KMS-11 (cell line): ENCODE results near the gene TNIP3.
A peak's percentile ranks its signal among the peaks of the same experiment; 100 is the strongest.
"Not testable (repeated sequence)": the region's sequence is repeated elsewhere in the genome, so short reads cannot be mapped to it uniquely, and the experiment has no call there.

Experiments used
- H2AFZ ChIP-seq: fragments of 200-600 bp; sonication (generic); 2 replicates; pipeline ENCODE4 v1.6.1; 2016; ENCODE audit warnings: antibody characterized with exemption, mixed run types, low read depth
- H3K27ac ChIP-seq: fragments of 200-600 bp; sonication (generic); 2 replicates; pipeline ENCODE4 v1.6.1; 2016; ENCODE audit warnings: mild to moderate bottlenecking, mixed run types
- H3K27me3 ChIP-seq: fragments of 200-600 bp; sonication (generic); 2 replicates; pipeline ENCODE4 v1.6.1; 2017; ENCODE audit warnings: mild to moderate bottlenecking, low read depth, mixed run types, moderate library complexity; ENCODE audit not compliant: insufficient read depth
- H3K36me3 ChIP-seq: fragments of 200-600 bp; sonication (generic); 2 replicates; pipeline ENCODE4 v1.6.1; 2017; ENCODE audit warnings: mild to moderate bottlenecking, mixed run types; ENCODE audit not compliant: insufficient read depth
- H3K4me1 ChIP-seq: fragments of 200-600 bp; sonication (generic); 2 replicates; pipeline ENCODE4 v1.6.1; 2016; ENCODE audit warnings: mild to moderate bottlenecking, low read depth, mixed run types; ENCODE audit not compliant: poor library complexity, severe bottlenecking
- H3K4me2 ChIP-seq: fragments of 200-600 bp; sonication (generic); 2 replicates; pipeline ENCODE4 v1.7.0; 2016; ENCODE audit warnings: mild to moderate bottlenecking, mixed run types
- H3K4me3 ChIP-seq: fragments of 200-600 bp; sonication (generic); IDR thresholded peaks from 2 replicates; pipeline ENCODE4 v1.6.1; 2017; ENCODE audit warnings: low read depth, low read length, mixed read lengths; ENCODE audit not compliant: insufficient read depth
- H3K79me2 ChIP-seq: fragments of 200-600 bp; sonication (generic); 2 replicates; pipeline ENCODE4 v1.6.1; 2016; ENCODE audit warnings: low read depth, mixed run types; ENCODE audit not compliant: insufficient read depth
- H3K9ac ChIP-seq: fragments of 200-600 bp; sonication (generic); 2 replicates; pipeline ENCODE4 v1.6.1; 2016; ENCODE audit warnings: mild to moderate bottlenecking, mixed run types
- H4K20me1 ChIP-seq: fragments of 200-600 bp; sonication (generic); 2 replicates; pipeline ENCODE4 v1.6.1; 2016; ENCODE audit warnings: mild to moderate bottlenecking, mixed run types; ENCODE audit not compliant: insufficient read depth
- TF ChIP-seq, protein P1 (sequence below): fragments of 200-600 bp; sonication (generic); conservative IDR thresholded peaks from 2 replicates; pipeline ENCODE4 v1.6.1; 2017; ENCODE audit warnings: low read depth, mild to moderate bottlenecking, antibody characterized with exemption, low read length, moderate library complexity, mixed read lengths

TNIP3 gene

DNA sequence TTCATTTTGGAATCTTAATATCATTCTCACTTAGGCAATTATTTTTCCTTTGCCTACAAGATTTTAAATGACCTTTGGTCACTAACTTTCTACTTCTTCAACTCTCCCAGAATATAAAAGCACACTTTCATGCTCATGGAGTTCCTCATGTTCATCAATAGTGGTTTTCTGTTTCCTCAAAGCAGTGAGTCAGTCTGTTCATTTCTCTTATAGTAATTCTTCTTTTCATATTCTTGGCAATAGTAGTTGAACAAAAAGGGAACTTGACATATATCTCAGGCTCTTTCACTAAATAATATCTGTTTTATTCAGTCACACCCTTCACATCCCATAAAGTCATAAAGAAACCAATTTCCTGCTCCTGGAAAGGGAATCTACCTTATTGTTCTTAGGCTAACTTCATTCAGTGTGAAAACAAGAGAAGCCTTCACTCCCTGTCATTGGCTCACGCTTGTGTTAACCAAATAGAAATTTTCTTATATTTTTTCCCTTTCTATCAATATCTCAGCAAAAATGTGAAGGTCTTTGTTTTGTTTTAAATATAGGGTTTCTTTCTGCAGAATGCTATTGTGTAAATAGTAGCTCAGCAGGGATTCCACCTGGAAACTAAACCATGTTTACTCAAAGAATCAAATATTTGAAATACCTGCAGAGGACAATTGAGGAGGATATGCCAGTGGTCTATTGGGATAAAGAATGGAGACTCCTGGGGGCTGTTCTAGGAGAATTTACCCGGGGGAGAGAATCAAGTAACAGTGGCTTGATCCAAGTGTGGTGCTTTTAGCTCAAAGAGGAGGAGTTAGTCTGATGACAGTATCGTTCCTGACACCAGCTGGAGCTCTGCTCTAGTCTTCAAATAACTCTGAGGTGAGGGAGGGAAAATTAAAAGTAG is 13.4 kb upstream of the TNIP3 start:
- Histone ChIP-seq H3K4me1 (no peaks in the 10 kb centered on the region), H3K9ac (no peak overlapping the region), H3K27me3 (no peaks in the 10 kb centered on the region), H3K4me3 (no peak overlapping the region), H3K79me2 (no peaks in the 10 kb centered on the region), H3K36me3 (no peaks in the 10 kb centered on the region), H3K4me2 (no peak overlapping the region), H4K20me1 (no peaks in the 10 kb centered on the region), H2AFZ (no peak overlapping the region), H3K27ac (no peak overlapping the region)
- TF ChIP-seq, protein P1, sequence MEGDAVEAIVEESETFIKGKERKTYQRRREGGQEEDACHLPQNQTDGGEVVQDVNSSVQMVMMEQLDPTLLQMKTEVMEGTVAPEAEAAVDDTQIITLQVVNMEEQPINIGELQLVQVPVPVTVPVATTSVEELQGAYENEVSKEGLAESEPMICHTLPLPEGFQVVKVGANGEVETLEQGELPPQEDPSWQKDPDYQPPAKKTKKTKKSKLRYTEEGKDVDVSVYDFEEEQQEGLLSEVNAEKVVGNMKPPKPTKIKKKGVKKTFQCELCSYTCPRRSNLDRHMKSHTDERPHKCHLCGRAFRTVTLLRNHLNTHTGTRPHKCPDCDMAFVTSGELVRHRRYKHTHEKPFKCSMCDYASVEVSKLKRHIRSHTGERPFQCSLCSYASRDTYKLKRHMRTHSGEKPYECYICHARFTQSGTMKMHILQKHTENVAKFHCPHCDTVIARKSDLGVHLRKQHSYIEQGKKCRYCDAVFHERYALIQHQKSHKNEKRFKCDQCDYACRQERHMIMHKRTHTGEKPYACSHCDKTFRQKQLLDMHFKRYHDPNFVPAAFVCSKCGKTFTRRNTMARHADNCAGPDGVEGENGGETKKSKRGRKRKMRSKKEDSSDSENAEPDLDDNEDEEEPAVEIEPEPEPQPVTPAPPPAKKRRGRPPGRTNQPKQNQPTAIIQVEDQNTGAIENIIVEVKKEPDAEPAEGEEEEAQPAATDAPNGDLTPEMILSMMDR = no peak

DNA sequence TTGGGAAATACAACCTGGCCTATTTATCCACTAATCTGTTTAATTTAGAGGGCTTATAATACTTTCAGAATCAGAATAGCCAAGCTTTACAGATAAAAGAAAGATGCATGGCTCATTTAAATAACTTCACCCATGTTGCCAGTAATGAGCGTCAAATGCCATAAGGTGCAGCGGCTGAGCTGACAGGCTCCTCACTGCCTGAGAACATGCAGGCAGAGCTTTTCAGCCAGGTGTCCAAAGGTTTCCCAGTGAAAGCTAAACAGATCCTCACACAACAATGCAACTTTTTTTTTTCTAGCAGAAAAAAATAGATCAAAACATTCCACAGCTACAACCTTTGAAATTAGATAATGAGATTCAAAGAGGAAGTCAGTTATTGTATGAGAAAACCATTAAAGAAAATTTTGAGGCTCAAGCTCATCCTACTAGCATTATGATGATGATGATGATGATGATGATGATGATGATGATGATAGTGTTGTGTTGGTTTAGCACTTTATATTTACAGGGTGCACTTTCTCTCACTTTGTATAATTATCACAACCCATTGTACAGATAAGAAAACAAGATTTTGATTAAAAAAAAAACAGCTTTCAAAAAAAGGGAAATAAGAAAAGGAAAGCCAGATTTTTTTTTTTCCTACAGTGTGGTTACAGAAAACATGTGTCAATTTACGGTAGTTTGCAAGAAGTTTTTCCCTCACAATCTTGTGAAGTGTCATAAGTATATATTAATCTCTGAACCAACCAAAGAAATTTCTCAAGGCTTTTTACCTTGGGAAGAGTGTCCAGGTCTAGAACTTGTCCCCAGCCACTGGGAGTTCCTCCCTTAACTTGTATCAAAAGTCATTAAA is 12.2 kb upstream of the TNIP3 start:
- no peaks in the 10 kb centered on the region for H3K79me2 ChIP-seq
- no peak overlapping the region for H3K4me2 ChIP-seq
- no peaks in the 10 kb centered on the region for H3K27me3 ChIP-seq
- no peaks in the 10 kb centered on the region for H4K20me1 ChIP-seq
- peaks cover 8% of the 10 kb centered on the region for H3K4me1 ChIP-seq
- no peak overlapping the region for H3K4me3 ChIP-seq
- TF ChIP-seq, protein P1 = no peak
- H3K9ac ChIP-seq = no peak overlapping the region
- H3K27ac ChIP-seq = no peak overlapping the region
- no peaks in the 10 kb centered on the region for H3K36me3 ChIP-seq
- no peak overlapping the region for H2AFZ ChIP-seq

DNA sequence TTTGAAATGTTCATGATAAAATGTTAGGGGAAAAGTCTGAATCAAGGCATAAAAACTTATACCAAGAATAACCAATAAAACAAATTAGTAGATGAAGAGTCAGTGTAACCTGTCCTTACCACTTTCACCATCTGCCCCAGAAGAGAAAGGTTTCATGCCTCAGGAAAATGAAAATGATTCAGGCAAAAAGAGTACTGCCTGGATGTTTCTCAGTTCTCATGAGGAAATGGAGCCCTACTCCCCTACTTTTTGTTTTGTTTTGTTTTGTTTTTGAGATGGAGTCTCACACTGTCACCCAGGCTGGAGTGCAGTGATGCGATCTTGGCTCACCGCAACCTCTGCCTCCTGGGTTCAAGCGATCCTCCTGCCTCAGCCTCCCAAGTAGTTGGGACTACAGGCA is 7.4 kb upstream of the TNIP3 start:
- not testable (repeated sequence) for H3K36me3 ChIP-seq, H2AFZ ChIP-seq, H3K9ac ChIP-seq, H3K4me3 ChIP-seq, H3K27me3 ChIP-seq, H4K20me1 ChIP-seq, H3K27ac ChIP-seq, H3K79me2 ChIP-seq, H3K4me2 ChIP-seq
- H3K4me1 ChIP-seq = peaks cover 49% of the 10 kb centered on the region

DNA sequence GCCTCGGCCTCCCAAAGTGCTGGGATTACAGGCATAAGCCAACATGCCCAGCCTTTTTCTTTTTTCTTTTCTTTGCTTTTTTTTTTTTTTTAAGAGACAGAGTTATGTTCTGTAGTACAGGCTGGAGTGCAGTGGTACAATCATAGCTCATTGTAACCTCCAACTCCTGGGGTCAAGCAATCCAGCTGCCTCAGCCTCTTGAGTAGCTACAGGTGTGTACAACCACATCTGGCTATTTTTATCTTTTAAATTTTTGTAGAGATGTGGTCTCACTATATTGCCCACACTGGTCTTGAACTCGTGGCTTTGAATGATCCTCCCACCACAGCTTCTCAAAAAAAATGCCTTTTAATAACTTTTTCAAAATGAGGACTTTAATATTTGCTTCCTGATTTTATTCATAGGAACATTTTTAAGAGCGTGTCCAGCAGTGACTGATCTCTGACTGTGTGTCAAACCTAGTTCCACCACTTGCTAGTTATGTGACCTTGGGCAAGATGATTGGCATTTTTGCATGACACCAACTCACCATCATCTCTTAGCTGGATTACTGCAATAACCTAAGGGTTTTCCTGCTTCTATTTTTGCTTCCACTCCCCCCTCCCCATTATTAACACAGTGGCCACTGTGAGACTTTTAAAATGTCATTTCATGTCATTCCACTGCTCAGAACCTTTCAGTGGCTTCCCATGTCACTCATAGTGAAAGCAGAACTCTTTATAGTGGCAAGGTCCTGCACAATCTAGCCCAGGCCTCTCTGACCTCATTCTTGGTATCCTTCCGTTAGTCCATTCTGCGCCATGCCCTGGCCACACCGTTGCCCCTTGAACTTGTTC is 4.5 kb upstream of the TNIP3 start:
- peak overlapping the region; percentile 16; the same call in 1 of the 2 replicates for H3K27ac ChIP-seq
- TF ChIP-seq, protein P1 = no peak
- H3K27me3 ChIP-seq = no peaks in the 10 kb centered on the region
- H3K36me3 ChIP-seq = no peaks in the 10 kb centered on the region
- no peaks in the 10 kb centered on the region for H3K79me2 ChIP-seq
- no peak overlapping the region for H3K4me3 ChIP-seq
- no peak overlapping the region for H3K9ac ChIP-seq
- peaks cover 62% of the 10 kb centered on the region for H3K4me1 ChIP-seq
- H4K20me1 ChIP-seq = no peaks in the 10 kb centered on the region
- H2AFZ ChIP-seq = peak overlapping the region; percentile 13; the same call in 1 of the 2 replicates
- peak overlapping the region; percentile 36 for H3K4me2 ChIP-seq
